ENCODE data around the gene NRIP1. TPM values are rescaled to one million over a fixed set of nuclear protein-coding genes. Genes with fewer than 3 reads are reported as not detected.

The NRIP1 gene
- total and polyA plus RNA-seq, 2 of the 8 experiments (the other 6 are each of a cell fraction or from before 2014, with no cell fraction given), result 1.5 to 9.3 TPM

GRCh38 chr21:15011967-15012366 is 52.8 kb downstream of the NRIP1 start (continued):
- TF ChIP-seq JUN (IDR thresholded peaks at IDR 0.05; ENCODE audit: low read depth, low read length), result no peak
- TF ChIP-seq TCF12 (IDR thresholded peaks at IDR 0.05; ENCODE audit: low read depth, low read length), result no peak
- no peak for TF ChIP-seq SIRT6 (IDR thresholded peaks at IDR 0.05; ENCODE audit: low read length)
- no peak for TF ChIP-seq FOSL1 (IDR thresholded peaks at IDR 0.05; ENCODE audit: insufficient read depth, low read depth, low read length)
- TF ChIP-seq EP300 (IDR thresholded peaks at IDR 0.05; ENCODE audit: borderline replicate concordance in 1 of 2, low read depth in 2 of 2, low read length in 2 of 2), result no peak
